GM12892 (cell line): Measurements from ENCODE around the gene CCDC83.
A peak's percentile ranks its signal among the peaks of the same experiment; 100 is the strongest.
"Not testable (repeated sequence)": the region's sequence is repeated elsewhere in the genome, so short reads cannot be mapped to it uniquely, and the experiment has no call there.

Experiments
- DNase-seq: peaks from one replicate; pipeline ENCODE4 v3.0.0; 2011; ENCODE audit not compliant: insufficient read length
- FAIRE-seq: peaks from 2 replicates; lab custom pipeline; 2011; peaks lifted over from hg19 to GRCh38; lab: Jason Lieb, UNC
- POLR2A ChIP-seq: IDR thresholded peaks from 2 replicates; pipeline ENCODE4 v1.6.1; 2011; ENCODE audit warnings: low read depth, low read length, control low read depth
- POLR2AphosphoS5 ChIP-seq: IDR thresholded peaks from 2 replicates; pipeline ENCODE4 v1.6.1; 2011; ENCODE audit warnings: low read depth, low read length, control low read depth
- TAF1 ChIP-seq: IDR thresholded peaks from 2 replicates; pipeline ENCODE4 v1.6.1; 2011; ENCODE audit warnings: low read depth, mild to moderate bottlenecking, control low read depth, low read length, borderline replicate concordance

Gene CCDC83

DNA sequence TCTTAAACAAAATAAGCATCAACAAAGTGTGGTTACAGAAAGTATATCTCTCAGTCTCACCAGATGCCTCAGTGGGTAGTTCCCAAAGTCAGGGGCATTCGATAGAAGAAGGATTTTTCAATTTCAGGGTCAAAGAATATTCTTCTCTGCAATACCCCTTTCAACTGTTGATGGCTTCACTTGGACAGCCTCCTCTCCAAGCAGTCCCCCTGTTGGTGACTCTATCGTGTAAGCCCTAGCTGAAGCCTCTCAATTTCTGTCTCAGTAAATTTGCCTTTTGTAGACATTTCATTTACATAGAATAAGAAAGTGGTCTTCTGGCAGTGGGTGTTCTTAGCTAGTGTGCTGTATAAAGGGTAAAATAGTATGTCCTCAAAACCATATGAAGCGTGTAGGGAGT lies 11.3 kb upstream of the CCDC83 start:
- FAIRE-seq (no peak), DNase-seq (no peak)
- TF ChIP-seq TAF1 (no peak), POLR2AphosphoS5 (no peak), POLR2A (no peak)

- no peak for DNase-seq
- no peak for FAIRE-seq
- TF ChIP-seq POLR2A (no peak), POLR2AphosphoS5 (no peak), TAF1 (no peak)
Observed at GRCh38 chr11:85844439-85845123, 10.6 kb upstream of the CCDC83 start.

DNA sequence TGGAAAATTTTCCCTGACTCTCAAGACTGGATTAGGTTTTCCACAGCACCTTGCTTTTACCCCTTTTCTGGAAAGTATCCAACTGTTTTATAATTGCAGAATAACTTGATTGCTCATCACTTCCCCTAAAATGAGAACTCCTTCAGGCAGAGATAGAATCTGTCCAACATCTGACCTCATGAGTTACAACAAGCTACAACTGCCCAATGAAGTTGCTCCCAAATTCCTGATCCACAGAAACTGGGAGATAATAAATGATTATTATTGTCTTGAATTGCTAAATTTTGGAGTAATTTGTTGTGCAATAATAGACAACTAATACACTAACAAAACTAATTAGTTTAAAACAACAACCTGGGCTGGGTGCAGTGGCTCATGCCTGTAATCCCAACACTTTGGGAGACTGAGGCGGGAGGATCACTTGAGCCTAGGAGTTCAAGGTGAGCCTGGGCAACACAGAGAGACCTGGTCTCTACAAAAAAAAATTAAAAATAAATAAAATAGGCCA lies 10.0 kb upstream of the CCDC83 start:
- no peak for DNase-seq
- no peak for FAIRE-seq
- no peak for TF ChIP-seq POLR2A
- TF ChIP-seq POLR2AphosphoS5 = no peak
- TF ChIP-seq TAF1 = no peak

- TF ChIP-seq POLR2A (no peak), POLR2AphosphoS5 (no peak), TAF1 (no peak)
- FAIRE-seq (no peak), DNase-seq (no peak)
Observed at GRCh38 chr11:85847436-85847835, 7.7 kb upstream of the CCDC83 start.

- FAIRE-seq = no peak
- no peak for DNase-seq
- TF ChIP-seq TAF1 (no peak), POLR2A (no peak), POLR2AphosphoS5 (no peak)
Observed at GRCh38 chr11:85848006-85848405, 7.2 kb upstream of the CCDC83 start.

- DNase-seq = no peak
Observed at GRCh38 chr11:85848556-85848955, 6.6 kb upstream of the CCDC83 start.

GRCh38 chr11:85852754-85853153 lies 2.4 kb upstream of the CCDC83 start:
- not testable (repeated sequence) for FAIRE-seq, DNase-seq

More at GRCh38 chr11:85848556-85848955, 6.6 kb upstream of the CCDC83 start:
- TF ChIP-seq POLR2AphosphoS5 (no peak), POLR2A (no peak), TAF1 (no peak)
- no peak for FAIRE-seq

GRCh38 chr11:85853541-85853940 lies 1.6 kb upstream of the CCDC83 start:
- peak; percentile 83 for FAIRE-seq
- not testable (repeated sequence) for DNase-seq

- FAIRE-seq (no peak), DNase-seq (no peak)
- no peak for TF ChIP-seq TAF1
- no peak for TF ChIP-seq POLR2A
- TF ChIP-seq POLR2AphosphoS5 = no peak
Observed at GRCh38 chr11:85854212-85854556, 999 bp upstream of the CCDC83 start.

DNA sequence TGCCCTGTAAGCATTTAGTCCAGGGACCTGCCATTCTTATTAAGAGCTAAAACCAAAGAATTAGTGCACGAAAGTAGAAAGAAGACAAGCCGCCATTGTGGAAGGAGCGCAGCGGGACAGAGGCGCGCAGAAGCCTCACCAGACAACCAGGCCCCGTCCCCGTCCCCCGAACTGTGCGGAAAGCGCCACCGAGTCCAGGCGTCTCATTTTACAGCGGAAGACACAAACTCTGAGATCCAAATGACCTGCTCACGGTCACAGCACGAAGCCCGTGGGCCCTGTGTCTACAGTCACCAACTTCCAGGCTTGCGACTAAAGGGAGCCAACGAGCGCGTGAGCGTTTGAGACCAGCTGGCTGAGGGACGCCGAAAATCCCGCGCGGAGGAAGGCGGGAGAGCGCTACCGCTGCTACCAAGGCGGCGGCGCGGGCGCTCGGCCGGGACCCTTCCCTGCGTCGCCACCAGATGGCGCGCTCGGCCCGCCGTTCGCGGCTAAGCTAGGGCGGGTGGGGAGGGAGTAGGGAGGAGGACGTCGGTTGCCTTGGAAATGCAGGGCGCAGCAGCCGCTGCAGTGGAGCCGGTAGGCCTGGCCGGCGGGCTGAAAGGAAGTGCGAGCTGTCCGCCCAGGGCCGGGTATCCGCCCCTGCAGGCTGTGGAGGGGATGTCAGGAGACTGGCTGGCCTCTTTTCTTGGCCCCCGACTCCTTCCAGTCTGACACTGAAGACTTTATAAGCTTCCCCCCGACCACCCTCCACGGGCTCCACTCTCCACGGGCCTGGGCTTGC lies 434 bp upstream of the CCDC83 start:
- FAIRE-seq = peak; percentile 99
- peak; percentile 88 for DNase-seq
- TF ChIP-seq TAF1 = no peak
- 0 out of 2 replicates have a peak, but pooled peaks have one; percentile 37 for TF ChIP-seq POLR2AphosphoS5
- TF ChIP-seq POLR2A = peak; percentile 62; the same call in 1 of the 2 replicates

DNA sequence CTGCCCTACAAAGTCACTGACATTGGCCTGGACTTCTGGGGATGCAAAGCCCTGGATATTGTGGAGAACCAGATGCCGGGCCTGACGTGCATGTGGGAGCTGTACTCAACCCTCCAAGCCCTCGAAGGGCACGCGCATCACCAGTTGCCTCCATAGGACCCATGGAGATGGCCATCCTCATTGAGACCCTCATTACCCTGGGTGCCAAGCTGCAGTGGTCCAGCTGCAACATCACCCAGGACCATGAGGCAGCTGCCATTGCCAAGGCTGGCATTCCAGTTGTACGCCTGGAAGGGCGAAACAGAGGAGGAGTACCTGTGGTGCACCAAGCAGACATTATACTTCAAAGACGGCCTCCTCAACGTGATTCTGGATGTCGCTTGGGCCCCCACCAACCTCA lies 1.9 kb downstream of the CCDC83 start:
- no peak for FAIRE-seq
- no peak for TF ChIP-seq TAF1
- no peak for DNase-seq

- FAIRE-seq, DNase-seq: not testable (repeated sequence)
Observed at GRCh38 chr11:85859541-85859940, 4.4 kb downstream of the CCDC83 start.

GRCh38 chr11:85863855-85864254 lies 8.7 kb downstream of the CCDC83 start:
- DNase-seq (no peak), FAIRE-seq (no peak)
- TF ChIP-seq TAF1 = no peak
